HG03025 (cell line): ENCODE results near the gene RIMS4.

Experiments used
- ATAC-seq: cut with Tn5 transposase; IDR thresholded peaks from one replicate; pipeline ENCODE4 v1.9.1; 2021; ENCODE audit warnings: mild to moderate bottlenecking, moderate library complexity; ENCODE audit not compliant: unreplicated experiment, low FRiP score

RIMS4 gene

DNA sequence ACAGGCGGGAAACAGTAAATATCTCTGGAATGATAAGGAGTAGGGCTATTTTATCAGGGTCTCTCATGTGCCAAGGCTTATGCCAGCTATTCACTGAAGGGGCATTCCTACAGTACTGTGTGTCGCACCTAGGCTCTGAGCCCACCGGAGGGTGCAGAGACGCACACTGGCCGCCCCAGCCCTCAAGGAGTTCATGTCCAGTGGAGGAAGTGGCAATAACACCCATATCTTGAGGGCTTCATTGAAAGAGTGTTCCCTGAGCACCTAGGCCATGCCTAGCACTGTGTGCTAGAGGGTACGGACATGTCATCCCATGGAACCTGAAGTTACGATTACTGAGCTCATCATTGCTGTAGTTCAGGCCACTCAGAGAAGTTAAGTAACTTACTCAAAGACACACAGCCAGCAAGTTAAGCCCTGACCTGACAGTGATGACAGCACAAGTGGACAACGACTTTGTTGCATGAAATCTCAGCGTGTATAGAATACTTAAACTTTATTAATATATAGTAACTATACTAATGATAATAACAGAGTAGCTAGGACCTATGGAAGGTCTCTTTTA is 86.5 kb downstream of the RIMS4 start:
- ATAC-seq = no peak

DNA sequence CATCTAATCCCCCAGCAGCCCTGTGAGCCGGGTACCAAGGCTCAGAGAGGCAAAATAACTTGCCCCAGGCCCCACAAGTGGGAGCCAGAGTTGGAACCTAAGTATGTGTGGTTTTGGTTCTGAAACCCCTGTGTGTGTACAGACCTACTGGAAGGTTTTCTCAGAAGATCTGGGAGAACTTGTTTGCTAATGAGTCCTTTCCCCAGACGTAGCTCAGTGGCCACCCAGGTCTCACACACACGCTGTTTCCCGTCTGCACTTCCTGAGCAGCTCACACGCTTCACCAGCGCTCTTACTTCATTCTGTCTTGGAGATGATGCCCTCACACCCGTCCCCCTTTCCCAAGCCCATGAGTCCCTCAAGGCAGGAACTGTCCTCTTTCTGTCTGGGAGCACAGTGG is 87.0 kb downstream of the RIMS4 start:
- no peak for ATAC-seq

DNA sequence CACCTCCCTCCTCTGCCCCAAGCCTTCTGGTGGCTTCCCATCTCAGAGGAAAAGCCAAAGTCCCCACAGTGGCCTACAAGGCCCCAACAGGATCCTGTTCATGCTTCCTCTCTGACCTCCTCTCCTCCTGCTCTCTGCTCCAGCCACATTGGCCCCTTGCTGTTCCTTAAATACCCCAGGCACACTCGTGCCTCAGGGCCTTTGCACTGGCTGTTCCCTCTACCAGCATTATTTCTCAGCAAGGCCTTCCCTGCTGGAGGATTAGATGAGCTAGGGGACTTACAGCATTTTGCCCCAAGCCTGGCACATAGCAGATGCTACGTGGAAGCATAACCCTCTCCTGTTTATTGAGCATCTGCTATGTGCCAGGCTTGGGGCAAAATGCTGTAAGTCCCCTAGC is 87.4 kb downstream of the RIMS4 start:
- no peak for ATAC-seq

GRCh38 chr20:44721785-44722054 is 88.6 kb downstream of the RIMS4 start:
- ATAC-seq = no peak

DNA sequence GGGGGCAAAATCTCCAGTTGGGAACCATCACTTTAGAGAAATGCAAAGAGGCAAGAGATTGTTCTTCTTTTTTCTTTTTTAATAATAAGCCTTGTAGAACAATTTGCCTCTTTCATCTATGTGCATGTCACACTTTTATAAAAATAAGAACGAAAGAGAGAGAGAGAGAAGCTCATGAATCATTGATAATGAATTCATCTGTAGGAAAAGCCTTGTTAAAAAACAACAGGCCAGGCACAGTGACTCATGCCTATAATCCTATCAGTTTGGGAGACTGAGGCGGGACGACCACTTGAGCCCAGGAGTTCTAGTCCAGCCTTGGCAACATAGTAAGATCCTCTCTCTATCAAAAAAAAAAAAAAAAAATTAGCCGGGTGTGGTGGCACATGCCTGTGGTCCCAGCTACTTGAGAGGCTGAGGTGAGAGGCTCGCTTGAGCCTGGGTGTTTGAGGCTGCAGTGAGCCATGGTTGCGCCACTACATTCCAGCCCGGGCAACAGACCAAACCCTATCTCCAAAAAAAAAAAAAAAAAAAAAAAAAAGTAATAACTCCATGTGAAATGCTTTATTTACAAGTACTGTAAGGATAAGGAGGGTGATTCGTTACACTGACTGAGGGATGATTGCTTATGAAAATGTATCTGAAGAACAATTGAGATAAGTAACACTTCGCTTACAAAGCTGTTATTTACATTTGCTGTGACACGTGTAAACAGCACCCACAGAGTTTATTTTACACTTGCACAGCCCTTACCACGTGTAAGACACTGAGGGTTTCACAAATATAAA is 89.2 kb downstream of the RIMS4 start:
- no peak for ATAC-seq

DNA sequence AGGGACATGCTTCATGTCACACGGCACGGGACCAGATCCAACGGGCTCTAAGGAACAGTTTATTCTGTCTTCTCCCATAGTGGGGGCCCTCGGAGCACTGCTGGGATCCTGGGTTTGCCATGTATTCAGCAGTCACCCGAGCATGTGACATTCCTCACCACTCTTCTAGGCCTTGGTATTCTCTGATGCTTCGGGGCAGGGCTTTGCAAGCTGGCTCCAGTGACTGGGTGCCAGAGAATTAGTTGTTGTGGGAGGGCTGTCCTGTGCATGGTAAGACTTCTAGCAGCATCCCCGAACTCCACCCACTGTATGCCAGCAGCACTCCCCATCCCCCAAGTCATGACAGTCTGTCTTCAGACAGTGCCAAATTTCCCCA is 89.7 kb downstream of the RIMS4 start:
- ATAC-seq = no peak

- no peak for ATAC-seq
Observed at GRCh38 chr20:44719841-44720240, 90.5 kb downstream of the RIMS4 start.

GRCh38 chr20:44717986-44718385 is 92.4 kb downstream of the RIMS4 start:
- no peak for ATAC-seq

GRCh38 chr20:44716309-44717106 is 93.8 kb downstream of the RIMS4 start:
- no peak for ATAC-seq

DNA sequence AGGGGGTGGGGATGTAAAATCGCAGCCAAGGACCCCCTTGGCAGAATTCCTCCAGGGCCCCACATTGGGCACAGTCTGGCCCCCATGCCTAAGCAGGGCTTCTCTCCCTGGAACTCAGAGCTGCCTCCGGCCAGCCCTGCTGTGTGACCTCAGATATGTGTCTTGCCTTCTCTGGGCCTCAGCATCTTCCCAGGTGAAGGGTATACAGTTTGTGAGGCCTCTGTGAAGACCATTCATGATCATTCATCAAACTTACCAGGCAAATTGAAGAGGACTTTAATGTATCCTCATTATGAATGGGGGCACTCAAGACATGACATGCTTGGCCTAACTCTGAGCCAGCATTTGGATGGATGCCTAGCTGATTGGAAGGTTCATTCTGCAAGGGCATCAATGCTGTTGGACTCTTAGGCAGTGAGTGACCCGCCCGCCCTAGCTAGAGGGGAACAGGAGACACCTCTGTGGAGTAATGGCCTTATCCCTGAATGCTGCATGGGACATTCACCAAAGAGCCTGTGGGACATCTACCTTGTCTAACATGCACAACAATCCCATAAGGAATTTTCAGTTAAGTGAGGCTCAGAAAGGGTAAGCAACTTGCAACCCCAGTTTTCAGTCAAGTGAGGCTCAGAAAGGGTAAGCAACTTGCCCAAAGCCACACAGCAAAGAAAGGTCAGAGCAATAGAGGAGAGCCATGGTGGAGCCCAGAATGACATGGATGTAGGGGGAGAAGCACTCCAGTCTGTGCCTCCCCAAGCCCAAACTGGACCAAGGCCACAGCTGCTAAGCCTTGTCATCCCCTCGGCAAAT is 94.6 kb downstream of the RIMS4 start:
- no peak for ATAC-seq

- no peak for ATAC-seq
Observed at GRCh38 chr20:44714701-44715498, 95.4 kb downstream of the RIMS4 start, which contains the start of gene CCN5. Gene CCN5, plus strand, starts transcription at chr20:44715369. Its CDS starts 22 bp downstream, at chr20:44715391.

DNA sequence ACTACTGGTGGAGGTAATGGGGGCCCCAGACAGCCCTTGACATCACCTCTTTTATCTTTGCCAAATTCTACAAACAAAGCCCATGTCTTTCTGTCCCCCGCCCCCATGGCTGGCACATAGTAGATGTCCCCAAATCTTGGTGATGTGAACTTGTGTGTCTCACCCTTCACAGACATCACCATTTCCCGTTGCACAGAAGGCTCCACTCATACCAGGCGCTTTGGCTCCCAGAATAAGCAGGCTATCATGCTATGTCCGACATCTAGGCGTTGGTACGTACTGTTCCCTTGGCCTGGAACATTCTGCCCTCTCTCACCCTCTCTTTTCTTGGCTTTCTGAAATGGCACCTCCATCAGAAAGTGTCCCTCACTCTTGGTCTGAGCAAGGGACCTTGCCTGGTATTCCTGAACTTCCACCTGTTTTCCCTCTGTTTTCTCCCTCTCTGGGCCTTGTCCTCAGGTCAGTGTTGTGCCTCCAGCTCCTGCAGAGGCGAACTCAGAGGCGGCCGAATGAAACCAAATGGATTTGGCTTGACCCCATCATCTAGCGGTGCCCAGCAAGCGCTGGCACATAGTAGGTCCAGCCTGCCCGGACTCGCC is 96.1 kb downstream of the RIMS4 start:
- ATAC-seq = no peak

GRCh38 chr20:44711237-44711636 is 99.1 kb downstream of the RIMS4 start:
- ATAC-seq = no peak

DNA sequence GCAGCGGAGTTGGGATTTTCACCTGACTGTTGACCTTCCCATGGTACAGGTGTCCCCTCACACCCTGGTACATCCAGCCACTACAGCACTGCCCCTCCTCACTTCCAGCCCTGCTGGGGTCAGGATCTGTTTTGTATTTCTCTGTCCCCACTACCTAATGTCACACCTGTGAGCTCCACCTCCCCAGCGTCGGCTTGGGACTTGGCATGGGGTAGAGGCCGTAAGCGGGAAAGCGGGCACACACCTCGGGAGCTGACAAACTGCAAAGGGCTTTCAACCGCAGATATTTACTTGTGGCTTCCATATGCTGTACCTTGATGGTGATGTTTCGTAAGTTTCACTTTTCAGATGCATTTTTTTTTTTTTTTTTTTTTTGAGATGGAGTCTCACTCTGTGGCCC is 100.5 kb downstream of the RIMS4 start:
- no peak for ATAC-seq

DNA sequence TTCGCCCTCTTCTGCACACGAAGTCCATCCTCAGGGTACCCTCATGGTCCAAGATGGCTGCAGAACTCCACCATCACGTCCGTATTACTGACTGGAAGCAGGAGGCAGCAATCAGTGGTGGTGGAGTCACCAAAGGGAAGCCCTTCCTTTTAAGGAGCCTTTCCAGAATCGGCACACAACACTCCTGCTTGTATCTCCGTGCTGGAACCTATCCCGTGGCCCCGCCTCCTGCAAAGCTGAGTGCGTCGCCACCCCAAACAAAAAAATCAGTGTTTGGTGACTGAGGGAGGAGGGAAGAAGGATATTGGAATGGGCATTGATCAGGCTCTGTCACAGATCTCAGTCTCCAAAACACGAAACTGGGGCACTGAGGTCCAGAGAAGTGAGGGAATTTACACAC is 101.0 kb downstream of the RIMS4 start:
- ATAC-seq = no peak

- no peak for ATAC-seq
Observed at GRCh38 chr20:44707018-44707579, 103.2 kb downstream of the RIMS4 start.

DNA sequence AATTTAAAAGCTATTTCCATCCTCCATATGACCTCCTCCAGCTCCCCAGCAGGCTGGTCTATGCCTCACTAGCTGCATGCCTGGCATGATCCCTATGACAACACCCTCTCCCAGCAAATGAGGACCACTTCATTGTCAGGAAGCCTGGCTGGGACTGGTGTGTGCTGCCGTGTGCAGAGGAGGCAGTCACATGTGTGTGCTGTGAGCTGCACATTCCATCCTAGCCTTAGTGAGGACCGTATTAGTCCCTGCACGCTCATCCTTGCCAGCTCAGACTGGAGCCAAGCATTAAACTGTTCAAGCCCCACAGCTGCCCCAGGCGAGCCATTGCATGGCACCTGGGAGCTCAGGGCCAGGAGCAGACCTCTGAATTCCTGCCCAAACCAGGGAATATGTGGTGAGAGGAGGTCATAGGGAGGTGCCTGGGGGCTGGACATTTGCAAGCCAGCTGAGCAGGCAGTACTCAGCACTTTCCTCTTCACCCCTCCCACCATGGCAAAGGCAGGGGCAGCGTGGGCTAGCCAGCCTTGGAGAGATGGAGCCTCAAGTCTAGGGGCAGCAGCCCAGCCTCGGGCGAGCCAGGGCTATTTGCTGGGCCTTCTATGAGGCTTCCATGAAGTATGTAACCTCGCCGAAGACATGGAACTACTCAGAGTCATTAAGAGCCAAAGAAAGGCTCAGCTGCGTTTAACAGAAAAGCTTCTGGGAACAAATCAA is 103.9 kb downstream of the RIMS4 start:
- no peak for ATAC-seq

GRCh38 chr20:44705364-44706094 is 104.8 kb downstream of the RIMS4 start:
- no peak for ATAC-seq
